ENCODE results near the gene RBBP8.

Gene RBBP8

GRCh38 chr18:22999212-22999611 lies 66.1 kb downstream of the RBBP8 start:
- peaks cover 83% of the 10 kb centered on the region for H3K36me3 ChIP-seq (ENCODE audit: low read length)
- TF ChIP-seq CTCF (IDR thresholded peaks at IDR 0.05; ENCODE audit: insufficient read depth, low read length, poor library complexity, severe bottlenecking), result no peak
- no peak for TF ChIP-seq EZH2phosphoT487 (conservative IDR thresholded peaks at IDR 0.05; ENCODE audit: low read length)

GRCh38 chr18:22999647-23000046 lies 66.5 kb downstream of the RBBP8 start:
- Histone ChIP-seq H3K9me2 (replicated peaks; ENCODE audit: insufficient read depth, low read length) (no peaks in the 10 kb centered on the region), H3K36me3 (ENCODE audit: low read length) (peaks cover 87% of the 10 kb centered on the region), H3K79me2 (ENCODE audit: insufficient read depth, low read length) (no peaks in the 10 kb centered on the region), H3F3A (ENCODE audit: insufficient read depth) (peaks cover 12% of the 10 kb centered on the region; the same call in 1 of the 2 replicates), H4K20me1 (ENCODE audit: low read depth, low read length) (no peaks in the 10 kb centered on the region), H3K9ac (ENCODE audit: low read length) (no peak overlapping the region), H2AFZ (ENCODE audit: low read depth, low read length, severe bottlenecking) (no peak overlapping the region), H3K4me3 (ENCODE audit: insufficient read depth, low read length, poor library complexity, severe bottlenecking) (no peak overlapping the region), H3K27me3 (ENCODE audit: low read length) (no peaks in the 10 kb centered on the region), H3K4me2 (ENCODE audit: low read depth, low read length, poor library complexity, severe bottlenecking) (no peak overlapping the region), H3K9me3 (ENCODE audit: insufficient read depth, low read length) (no peaks in the 10 kb centered on the region), H3K27ac (ENCODE audit: low read depth, low read length) (no peak overlapping the region)
- TF ChIP-seq EZH2phosphoT487 (conservative IDR thresholded peaks at IDR 0.05; ENCODE audit: low read length) (no peak), CTCF (IDR thresholded peaks at IDR 0.05; ENCODE audit: insufficient read depth, low read length, poor library complexity, severe bottlenecking) (no peak)

More at GRCh38 chr18:22999212-22999611, 66.1 kb downstream of the RBBP8 start:
- Histone ChIP-seq H3K9me2 (replicated peaks; ENCODE audit: insufficient read depth, low read length) (no peaks in the 10 kb centered on the region), H3K27me3 (ENCODE audit: low read length) (no peaks in the 10 kb centered on the region), H3K79me2 (ENCODE audit: insufficient read depth, low read length) (no peaks in the 10 kb centered on the region), H3K9me3 (ENCODE audit: insufficient read depth, low read length) (no peaks in the 10 kb centered on the region), H3K27ac (ENCODE audit: low read depth, low read length) (no peak overlapping the region), H4K20me1 (ENCODE audit: low read depth, low read length) (no peaks in the 10 kb centered on the region), H3K4me3 (ENCODE audit: insufficient read depth, low read length, poor library complexity, severe bottlenecking) (no peak overlapping the region), H3F3A (ENCODE audit: insufficient read depth) (peaks cover 12% of the 10 kb centered on the region; the same call in 1 of the 2 replicates), H3K9ac (ENCODE audit: low read length) (no peak overlapping the region), H2AFZ (ENCODE audit: low read depth, low read length, severe bottlenecking) (no peak overlapping the region), H3K4me2 (ENCODE audit: low read depth, low read length, poor library complexity, severe bottlenecking) (no peak overlapping the region)

GRCh38 chr18:23003289-23003688 lies 70.2 kb downstream of the RBBP8 start:
- H3K36me3 ChIP-seq (ENCODE audit: low read length), result peaks cover 61% of the 10 kb centered on the region
- no peaks in the 10 kb centered on the region for H3K79me2 ChIP-seq (ENCODE audit: insufficient read depth, low read length)
- H3K9ac ChIP-seq (ENCODE audit: low read length), result no peak overlapping the region
- no peaks in the 10 kb centered on the region for H4K20me1 ChIP-seq (ENCODE audit: low read depth, low read length)
- TF ChIP-seq EZH2phosphoT487 (conservative IDR thresholded peaks at IDR 0.05; ENCODE audit: low read length) (no peak), CTCF (IDR thresholded peaks at IDR 0.05; ENCODE audit: insufficient read depth, low read length, poor library complexity, severe bottlenecking) (no peak)
- no peak overlapping the region for H3K4me2 ChIP-seq (ENCODE audit: low read depth, low read length, poor library complexity, severe bottlenecking)
- no peaks in the 10 kb centered on the region for H3K9me3 ChIP-seq (ENCODE audit: insufficient read depth, low read length)
- H3K9me2 ChIP-seq (replicated peaks; ENCODE audit: insufficient read depth, low read length), result no peaks in the 10 kb centered on the region
- no peak overlapping the region for H3K4me3 ChIP-seq (ENCODE audit: insufficient read depth, low read length, poor library complexity, severe bottlenecking)
- H3K27me3 ChIP-seq (ENCODE audit: low read length), result no peaks in the 10 kb centered on the region
- H3K27ac ChIP-seq (ENCODE audit: low read depth, low read length), result no peak overlapping the region
- no peaks in the 10 kb centered on the region for H3F3A ChIP-seq (ENCODE audit: insufficient read depth)
- no peak overlapping the region for H2AFZ ChIP-seq (ENCODE audit: low read depth, low read length, severe bottlenecking)
